Suprapubic skin (tissue), 4 donors: ENCODE data around the gene DOCK6. TPM values are rescaled to one million over a fixed set of nuclear protein-coding genes. Genes with fewer than 3 reads are reported as not detected.
A peak's percentile ranks its signal among the peaks of the same experiment; 100 is the strongest.

Experiments used
- DNase-seq, 2 donors: peaks; one replicate each; pipeline ENCODE4 v3.0.0-alpha.2; 2019; ENCODE audit warnings: low spot score in 2 of 2
- H3K27ac ChIP-seq: fragments of 200-600 bp; sonication (generic); one replicate; pipeline ENCODE4 v1.5.1; 2019
- H3K27me3 ChIP-seq: fragments of 200-600 bp; sonication (generic); one replicate; pipeline ENCODE4 v1.5.1; 2019
- H3K36me3 ChIP-seq: fragments of 200-600 bp; sonication (generic); one replicate; pipeline ENCODE4 v1.5.1; 2019
- H3K4me1 ChIP-seq: fragments of 200-600 bp; sonication (generic); one replicate; pipeline ENCODE4 v1.5.1; 2019
- H3K4me3 ChIP-seq: fragments of 200-600 bp; sonication (generic); one replicate; pipeline ENCODE4 v1.5.1; 2019; ENCODE audit warnings: mild to moderate bottlenecking
- H3K9me3 ChIP-seq: fragments of 200-600 bp; sonication (generic); one replicate; pipeline ENCODE4 v1.5.1; 2019
- CTCF ChIP-seq, 2 donors: fragments of 200-600 bp in 1 of 2; fragments of 450-650 bp in 1 of 2; sonication (generic) in 1 of 2; IDR thresholded peaks; one replicate each; pipeline ENCODE4 v1.5.1; 2016 to 2019; ENCODE audit warnings: antibody characterized with exemption in 2 of 2, mild to moderate bottlenecking in 1 of 2, moderate library complexity in 1 of 2
- EP300 ChIP-seq: sonication (generic); formaldehyde crosslinking; IDR thresholded peaks from one replicate; pipeline ENCODE4 v1.6.1; 2017; ENCODE audit warnings: antibody characterized with exemption
- POLR2A ChIP-seq, 2 donors: fragments of 450-650 bp; IDR thresholded peaks; one replicate each; pipeline ENCODE4 v1.6.1; 2017; ENCODE audit warnings: antibody characterized with exemption in 2 of 2, mild to moderate bottlenecking in 2 of 2, moderate library complexity in 2 of 2
- POLR2AphosphoS5 ChIP-seq, 3 donors: sonication (generic); formaldehyde crosslinking; IDR thresholded peaks; one replicate each; pipeline ENCODE4 v1.6.1; 2017; ENCODE audit warnings: antibody characterized with exemption in 3 of 3
- WGBS: methylation state at CpG from one replicate; pipeline ENCODE4 v1.1.5; 2018; 5-methylcytosine and 5-hydroxymethylcytosine counted together
- total RNA-seq, 4 donors: library from RNA; depleted of rRNA; stranded (reverse); fragments of >200 nt; gene quantifications; one replicate each; pipeline ENCODE4 v1.1.0, GENCODE V29; 2016

The DOCK6 gene
- total RNA-seq, 4 donors from 2014 or later: 69.7 to 188 (median 98.3) TPM

GRCh38 chr19:11257846-11258380 is 4.4 kb downstream of the DOCK6 start:
- Histone ChIP-seq H3K4me3 (no peak overlapping the region), H3K4me1 (peaks cover 14% of the 10 kb centered on the region), H3K27ac (no peak overlapping the region), H3K27me3 (no peaks in the 10 kb centered on the region), H3K9me3 (no peaks in the 10 kb centered on the region), H3K36me3 (peaks cover 5% of the 10 kb centered on the region)
- WGBS: 80% methylated on average over 3 of the region's 3 CpGs
- TF ChIP-seq POLR2AphosphoS5 (IDR thresholded peaks at IDR 0.05) (no peak), CTCF (IDR thresholded peaks at IDR 0.05) (no peak), POLR2A (IDR thresholded peaks at IDR 0.05) (no peak), EP300 (no peak)
- DNase-seq: no peak

GRCh38 chr19:11256189-11256588 is 6.1 kb downstream of the DOCK6 start:
- Histone ChIP-seq H3K4me3 (no peak overlapping the region), H3K27ac (no peak overlapping the region), H3K9me3 (no peaks in the 10 kb centered on the region), H3K4me1 (peaks cover under 1% of the 10 kb centered on the region), H3K36me3 (peaks cover 19% of the 10 kb centered on the region), H3K27me3 (no peaks in the 10 kb centered on the region)
- 33% methylated on average over 4 of the region's 7 CpGs for WGBS
- TF ChIP-seq POLR2AphosphoS5 (IDR thresholded peaks at IDR 0.05): no peak
- TF ChIP-seq CTCF (IDR thresholded peaks at IDR 0.05): no peak
- no peak for TF ChIP-seq POLR2A (IDR thresholded peaks at IDR 0.05)
- no peak for TF ChIP-seq EP300
- no peak for DNase-seq

GRCh38 chr19:11254666-11255065 is 7.7 kb downstream of the DOCK6 start:
- TF ChIP-seq POLR2AphosphoS5 (IDR thresholded peaks at IDR 0.05) (no peak), POLR2A (IDR thresholded peaks at IDR 0.05) (no peak), CTCF (IDR thresholded peaks at IDR 0.05) (no peak)
- Histone ChIP-seq H3K27ac (no peak overlapping the region), H3K27me3 (no peaks in the 10 kb centered on the region), H3K4me1 (no peaks in the 10 kb centered on the region), H3K9me3 (no peaks in the 10 kb centered on the region), H3K36me3 (peaks cover 34% of the 10 kb centered on the region), H3K4me3 (no peak overlapping the region)
- DNase-seq: no peak
- 87% methylated on average over 5 of the region's 5 CpGs for WGBS

GRCh38 chr19:11252665-11253355 is 9.5 kb downstream of the DOCK6 start:
- Histone ChIP-seq H3K9me3 (no peaks in the 10 kb centered on the region), H3K4me3 (no peak overlapping the region), H3K4me1 (no peaks in the 10 kb centered on the region), H3K27ac (peak overlapping the region; percentile 39), H3K36me3 (peaks cover 45% of the 10 kb centered on the region), H3K27me3 (no peaks in the 10 kb centered on the region)
- no peak for DNase-seq
- WGBS: 82% methylated on average over 13 of the region's 19 CpGs
- TF ChIP-seq EP300 (no peak), CTCF (IDR thresholded peaks at IDR 0.05) (no peak), POLR2A (IDR thresholded peaks at IDR 0.05) (no peak), POLR2AphosphoS5 (IDR thresholded peaks at IDR 0.05) (no peak)

- H3K9me3 ChIP-seq: no peaks in the 10 kb centered on the region
- H3K36me3 ChIP-seq: peaks cover 48% of the 10 kb centered on the region
- peaks cover 6% of the 10 kb centered on the region for H3K4me1 ChIP-seq
- H3K27me3 ChIP-seq: no peaks in the 10 kb centered on the region
- no peak for TF ChIP-seq EP300
- TF ChIP-seq CTCF (IDR thresholded peaks at IDR 0.05): no peak
- no peak for TF ChIP-seq POLR2A (IDR thresholded peaks at IDR 0.05)
- no peak for TF ChIP-seq POLR2AphosphoS5 (IDR thresholded peaks at IDR 0.05)
- WGBS: 89% methylated on average over 6 of the region's 11 CpGs
- DNase-seq: no peak
- H3K4me3 ChIP-seq: no peak overlapping the region
- no peak overlapping the region for H3K27ac ChIP-seq
These were observed 10.5 kb downstream of the DOCK6 start for GRCh38 chr19:11251650-11252314.
